IPS-18c (cell line): ENCODE data around the gene CST9L.

Source experiments
- H3K4me3 ChIP-seq: 2 replicates; pipeline ENCODE4 v1.7.0; 2013; ENCODE audit warnings: low read depth, mild to moderate bottlenecking, low read length, moderate library complexity; ENCODE audit not compliant: insufficient read depth
- H3K9me3 ChIP-seq: one replicate; pipeline ENCODE4 v1.6.1; 2013; ENCODE audit warnings: mild to moderate bottlenecking, low read length, moderate library complexity; ENCODE audit not compliant: control insufficient read depth, insufficient read depth

Gene CST9L

GRCh38 chr20:23534801-23535593, 33.3 kb downstream of the CST9L start:
- Histone ChIP-seq H3K4me3 (no peak overlapping the region), H3K9me3 (no peaks in the 10 kb centered on the region)

- H3K4me3 ChIP-seq = no peak overlapping the region
- no peaks in the 10 kb centered on the region for H3K9me3 ChIP-seq
These were observed 35.1 kb downstream of the CST9L start for GRCh38 chr20:23533161-23533560.

- H3K4me3 ChIP-seq = no peak overlapping the region
- no peaks in the 10 kb centered on the region for H3K9me3 ChIP-seq
These were observed 35.8 kb downstream of the CST9L start for GRCh38 chr20:23532533-23532932.

- Histone ChIP-seq H3K4me3 (no peak overlapping the region), H3K9me3 (no peaks in the 10 kb centered on the region)
These were observed 37.2 kb downstream of the CST9L start for GRCh38 chr20:23530937-23531567.

- Histone ChIP-seq H3K9me3 (no peaks in the 10 kb centered on the region), H3K4me3 (no peak overlapping the region)
These were observed 39.3 kb downstream of the CST9L start for GRCh38 chr20:23528867-23529431.

GRCh38 chr20:23526850-23527249, 41.4 kb downstream of the CST9L start:
- Histone ChIP-seq H3K9me3 (no peaks in the 10 kb centered on the region), H3K4me3 (no peak overlapping the region)

- H3K4me3 ChIP-seq = no peak overlapping the region
- peaks cover 2% of the 10 kb centered on the region for H3K9me3 ChIP-seq
These were observed 44.1 kb downstream of the CST9L start for GRCh38 chr20:23524146-23524545.

GRCh38 chr20:23520185-23520584, 48.1 kb downstream of the CST9L start:
- Histone ChIP-seq H3K4me3 (no peak overlapping the region), H3K9me3 (peaks cover 2% of the 10 kb centered on the region)

GRCh38 chr20:23519556-23519955, 48.7 kb downstream of the CST9L start:
- H3K9me3 ChIP-seq = peaks cover 2% of the 10 kb centered on the region
- no peak overlapping the region for H3K4me3 ChIP-seq

GRCh38 chr20:23517719-23518118, 50.6 kb downstream of the CST9L start:
- Histone ChIP-seq H3K9me3 (peaks cover 2% of the 10 kb centered on the region), H3K4me3 (0 out of 2 replicates have a peak overlapping the region, but pooled peaks have one; percentile 21)

GRCh38 chr20:23515250-23515939, 52.9 kb downstream of the CST9L start:
- Histone ChIP-seq H3K9me3 (peaks cover 2% of the 10 kb centered on the region), H3K4me3 (no peak overlapping the region)

GRCh38 chr20:23514848-23515247, 53.4 kb downstream of the CST9L start:
- no peak overlapping the region for H3K4me3 ChIP-seq
- peaks cover 2% of the 10 kb centered on the region for H3K9me3 ChIP-seq
